GM19455 (cell line): Measurements from ENCODE around the gene FHOD3.
"Not testable (repeated sequence)": the region's sequence is repeated elsewhere in the genome, so short reads cannot be mapped to it uniquely, and the experiment has no call there.

Experiments
- ATAC-seq: cut with Tn5 transposase; IDR thresholded peaks from one replicate; pipeline ENCODE4 v1.9.1; 2021; ENCODE audit not compliant: unreplicated experiment

FHOD3 gene

DNA sequence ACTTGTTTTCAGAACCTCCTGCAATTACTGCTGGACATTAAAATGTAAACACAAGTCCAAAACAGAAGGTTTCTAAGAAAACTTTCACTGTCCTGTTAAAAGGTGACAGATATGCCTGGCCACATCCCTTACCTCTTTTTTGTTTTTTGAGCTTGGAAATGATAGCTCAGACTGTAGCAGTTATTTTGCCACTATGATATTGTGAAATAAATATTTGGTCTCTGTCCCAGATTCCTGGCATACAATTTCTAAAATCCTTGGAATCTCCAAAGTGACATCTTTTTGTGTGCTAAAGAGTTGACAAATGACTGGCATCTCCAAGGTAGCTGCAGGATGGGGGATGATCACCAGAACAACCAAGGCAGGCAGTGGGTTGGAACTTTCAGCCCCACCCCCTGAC lies 514.4 kb downstream of the FHOD3 start:
- ATAC-seq: no peak

DNA sequence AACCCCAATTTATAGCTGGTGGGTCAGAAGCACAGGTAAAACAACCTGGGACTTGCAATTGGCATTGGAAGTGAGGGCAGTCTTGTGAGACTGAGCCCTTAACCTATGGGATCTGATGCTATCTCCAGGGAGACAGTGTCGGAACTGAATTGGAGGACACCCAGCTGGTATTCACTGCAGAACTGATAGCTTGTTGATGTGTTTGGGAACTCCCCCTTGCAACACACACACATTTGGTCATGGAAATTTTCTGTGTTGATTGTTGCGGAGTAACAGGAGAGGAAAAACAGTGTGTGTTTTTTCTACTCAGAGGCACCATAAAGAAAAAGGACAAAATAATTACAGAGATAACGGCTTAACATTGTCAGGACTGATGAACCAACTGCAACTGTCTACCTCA lies 515.2 kb downstream of the FHOD3 start:
- ATAC-seq: no peak

DNA sequence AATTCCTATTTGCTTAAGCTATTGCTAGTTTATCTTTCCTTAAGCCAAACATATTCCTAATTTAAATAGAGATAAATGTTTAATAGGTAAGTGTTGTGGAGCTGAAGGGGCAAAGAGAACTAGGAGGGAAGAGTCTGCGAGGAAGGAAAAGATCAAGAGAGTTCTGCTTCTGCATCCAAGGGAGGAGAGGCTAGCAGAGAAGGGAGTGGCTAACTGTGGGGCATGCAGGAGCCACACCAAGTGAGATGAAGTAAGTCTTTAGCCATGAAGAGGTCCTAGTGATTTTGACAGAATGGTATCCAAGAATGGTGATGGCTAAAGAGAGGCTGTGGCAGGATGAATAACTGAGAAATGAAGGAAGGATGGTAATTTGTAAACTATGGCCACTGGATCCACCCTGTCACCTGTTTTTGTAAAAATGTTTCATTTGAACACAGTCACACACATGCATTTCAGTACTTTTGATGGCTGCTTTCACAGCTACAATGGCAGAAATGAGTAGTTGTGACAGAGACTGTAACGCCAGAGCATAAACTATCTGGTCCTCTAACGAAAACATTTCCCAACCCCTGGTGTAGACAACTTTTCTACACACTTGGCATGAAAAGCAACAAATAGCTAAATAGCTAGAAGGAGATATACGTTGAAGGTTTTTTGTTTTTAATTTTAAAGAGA lies 515.7 kb downstream of the FHOD3 start:
- ATAC-seq: no peak

DNA sequence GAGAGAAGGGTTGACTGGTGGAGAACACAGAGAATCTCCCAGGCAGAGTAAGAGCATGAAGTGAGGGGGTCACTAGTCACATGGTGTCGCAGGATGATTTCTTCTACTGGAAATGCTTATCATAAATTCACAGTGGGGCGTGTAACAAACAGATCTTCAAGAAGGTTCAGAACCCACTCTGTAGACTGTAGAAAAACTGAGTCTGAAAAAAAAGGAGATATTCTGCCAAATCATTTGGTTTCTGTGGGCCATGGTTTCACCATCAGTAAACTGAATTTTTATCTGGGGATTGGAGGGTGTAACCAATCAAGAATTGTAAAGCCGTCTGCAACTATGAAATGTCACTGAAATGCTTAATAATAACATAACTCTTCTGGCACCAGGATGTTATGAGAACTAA lies 516.3 kb downstream of the FHOD3 start:
- ATAC-seq: no peak

GRCh38 chr18:36814994-36815393 lies 517.5 kb downstream of the FHOD3 start:
- no peak for ATAC-seq

- ATAC-seq: not testable (repeated sequence)
These were observed 518.6 kb downstream of the FHOD3 start for GRCh38 chr18:36816096-36816495.

GRCh38 chr18:36817039-36817438 lies 519.5 kb downstream of the FHOD3 start:
- no peak for ATAC-seq

DNA sequence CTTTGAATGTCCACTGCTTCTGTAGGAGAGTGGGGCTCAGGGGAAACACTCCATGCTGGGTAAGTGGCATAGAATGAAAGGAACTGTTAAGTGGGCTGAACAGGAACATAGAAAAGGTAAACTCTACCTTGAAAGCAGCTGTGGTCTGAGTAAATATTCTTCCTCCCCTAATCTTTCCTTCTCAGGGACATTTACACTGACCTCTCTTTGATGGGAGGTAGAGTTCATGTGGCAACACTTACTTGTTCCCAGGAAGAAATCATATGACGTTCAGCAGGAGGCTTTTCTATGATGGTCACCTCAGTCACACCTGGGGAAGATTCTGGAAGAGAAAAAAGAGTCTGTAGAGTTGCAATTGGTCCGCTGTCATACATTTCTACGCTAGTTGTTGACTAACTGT lies 521.1 kb downstream of the FHOD3 start:
- no peak for ATAC-seq

- ATAC-seq: no peak
These were observed 522.1 kb downstream of the FHOD3 start for GRCh38 chr18:36819621-36820020.

DNA sequence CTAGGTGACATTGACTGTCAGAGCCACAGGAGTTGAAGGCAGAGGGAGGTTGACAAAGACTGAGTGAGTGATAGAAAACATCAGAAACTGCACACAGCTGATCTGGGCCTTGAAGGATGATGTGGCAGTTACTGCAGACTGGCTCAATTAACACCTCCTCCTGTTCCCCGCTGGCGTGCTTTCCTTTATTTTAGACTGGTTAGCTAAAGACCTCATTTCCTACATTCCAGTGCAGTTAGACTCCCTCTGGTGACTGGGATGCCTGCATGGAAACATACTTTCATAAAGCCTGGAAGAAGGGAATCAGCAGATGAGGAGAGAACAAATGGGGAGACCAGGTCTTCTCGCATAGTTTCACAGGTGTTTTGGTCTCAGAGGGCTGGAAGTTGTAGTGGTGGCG lies 524.2 kb downstream of the FHOD3 start:
- no peak for ATAC-seq

DNA sequence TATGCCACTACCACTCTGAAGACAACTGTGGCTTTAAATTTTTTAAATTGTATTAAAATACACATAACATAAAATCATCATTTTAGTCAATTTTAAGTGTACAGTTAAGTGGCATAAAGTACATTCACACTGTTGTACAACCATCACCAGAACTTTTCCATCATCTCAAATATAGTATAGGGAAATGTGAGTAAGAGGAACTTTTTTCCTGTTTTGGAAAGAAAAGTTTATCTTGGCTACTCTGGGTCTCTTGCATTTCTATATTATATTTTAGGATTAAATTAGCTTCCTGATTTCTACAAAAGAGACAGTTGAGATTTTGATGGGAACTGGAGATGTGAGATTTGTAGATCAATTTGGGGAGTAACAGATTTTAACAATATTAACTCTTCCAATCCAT lies 528.0 kb downstream of the FHOD3 start:
- no peak for ATAC-seq

- no peak for ATAC-seq
These were observed 529.0 kb downstream of the FHOD3 start for GRCh38 chr18:36826556-36826955.

DNA sequence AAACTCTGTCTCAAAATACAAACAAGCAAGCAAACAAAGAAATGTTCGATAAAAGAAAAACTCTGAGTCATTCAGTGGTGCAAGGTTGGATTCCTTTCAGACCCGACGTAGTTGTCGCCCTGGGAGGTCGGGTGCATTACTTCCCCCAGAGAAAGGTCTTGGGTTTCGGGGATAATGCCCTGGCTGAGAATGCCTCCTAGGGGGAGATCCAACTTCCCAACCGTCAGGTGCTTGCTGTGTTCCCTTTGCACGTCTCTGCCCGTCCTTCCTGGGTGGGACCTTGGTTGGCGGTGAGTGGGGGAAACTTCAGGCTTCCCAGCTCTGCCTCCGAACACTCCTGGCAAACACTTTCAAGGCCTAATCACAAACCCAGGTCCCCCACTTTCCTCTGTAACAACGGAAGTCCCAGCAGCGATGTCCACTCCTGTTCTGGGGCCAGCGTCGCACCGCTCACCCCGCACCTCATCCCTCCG lies 530.7 kb downstream of the FHOD3 start:
- peak; percentile 1 for ATAC-seq

- peak; percentile 96 for ATAC-seq
These were observed 531.3 kb downstream of the FHOD3 start, which contains the start of the genes KIAA1328 and TPGS2 for GRCh38 chr18:36828630-36829361. Gene KIAA1328 (plus strand): TSS chr18:36829127. CDS start chr18:36829139, 12 bp downstream. Gene TPGS2 (minus strand): TSS chr18:36829002. CDS start chr18:36828767, 235 bp downstream.
